Measurements from ENCODE around the gene SCFD2.

GRCh38 chr4:53128231-53128630 is 237.6 kb downstream of the SCFD2 start:
- no peak for TF ChIP-seq SIN3A (IDR thresholded peaks at IDR 0.05; ENCODE audit: borderline replicate concordance, insufficient read depth, low read depth, low read length)
- TF ChIP-seq, protein P1, sequence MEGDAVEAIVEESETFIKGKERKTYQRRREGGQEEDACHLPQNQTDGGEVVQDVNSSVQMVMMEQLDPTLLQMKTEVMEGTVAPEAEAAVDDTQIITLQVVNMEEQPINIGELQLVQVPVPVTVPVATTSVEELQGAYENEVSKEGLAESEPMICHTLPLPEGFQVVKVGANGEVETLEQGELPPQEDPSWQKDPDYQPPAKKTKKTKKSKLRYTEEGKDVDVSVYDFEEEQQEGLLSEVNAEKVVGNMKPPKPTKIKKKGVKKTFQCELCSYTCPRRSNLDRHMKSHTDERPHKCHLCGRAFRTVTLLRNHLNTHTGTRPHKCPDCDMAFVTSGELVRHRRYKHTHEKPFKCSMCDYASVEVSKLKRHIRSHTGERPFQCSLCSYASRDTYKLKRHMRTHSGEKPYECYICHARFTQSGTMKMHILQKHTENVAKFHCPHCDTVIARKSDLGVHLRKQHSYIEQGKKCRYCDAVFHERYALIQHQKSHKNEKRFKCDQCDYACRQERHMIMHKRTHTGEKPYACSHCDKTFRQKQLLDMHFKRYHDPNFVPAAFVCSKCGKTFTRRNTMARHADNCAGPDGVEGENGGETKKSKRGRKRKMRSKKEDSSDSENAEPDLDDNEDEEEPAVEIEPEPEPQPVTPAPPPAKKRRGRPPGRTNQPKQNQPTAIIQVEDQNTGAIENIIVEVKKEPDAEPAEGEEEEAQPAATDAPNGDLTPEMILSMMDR (IDR thresholded peaks at IDR 0.05) = no peak
